ENCODE measurements around the gene SCN10A.

SCN10A gene

DNA sequence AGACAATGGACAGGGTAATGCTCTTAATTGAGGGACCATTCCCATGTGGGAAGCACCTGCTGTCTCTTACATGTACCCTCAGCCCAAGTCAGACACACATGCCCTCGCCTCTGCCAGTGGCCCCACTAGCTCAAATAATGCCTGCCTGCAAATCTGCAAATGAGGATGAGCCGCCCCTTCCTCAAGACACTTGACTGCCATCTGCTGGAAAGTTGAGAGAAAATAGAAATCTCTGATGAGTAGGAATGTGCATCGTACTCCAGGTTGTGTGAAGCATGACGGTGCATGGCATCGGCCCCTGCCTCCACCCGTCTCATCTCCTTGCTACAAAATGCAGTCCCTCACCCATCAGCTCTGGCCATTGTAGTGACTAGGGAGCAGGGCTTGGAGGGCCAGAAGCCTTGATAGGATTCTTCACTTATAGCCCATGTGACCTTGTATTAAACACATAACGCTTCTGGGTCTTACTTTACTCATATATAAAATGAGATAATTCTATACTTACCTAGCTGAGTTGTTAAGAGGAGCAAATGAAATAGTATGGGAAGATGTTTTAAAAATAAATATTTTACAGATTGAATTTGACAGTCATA lies 160.2 kb downstream of the SCN10A start:
- Histone ChIP-seq H2AFZ (ENCODE audit: low read depth, low read length, severe bottlenecking) (no peak overlapping the region), H3K9ac (ENCODE audit: low read length) (no peak overlapping the region), H4K20me1 (ENCODE audit: low read depth, low read length) (no peaks in the 10 kb centered on the region), H3K79me2 (ENCODE audit: insufficient read depth, low read length) (no peaks in the 10 kb centered on the region), H3K27me3 (ENCODE audit: low read length) (no peaks in the 10 kb centered on the region), H3K27ac (ENCODE audit: low read depth, low read length) (no peak overlapping the region), H3K4me3 (ENCODE audit: insufficient read depth, low read length, poor library complexity, severe bottlenecking) (no peak overlapping the region), H3K9me3 (ENCODE audit: insufficient read depth, low read length) (no peaks in the 10 kb centered on the region), H3K9me2 (replicated peaks; ENCODE audit: insufficient read depth, low read length) (no peaks in the 10 kb centered on the region), H3K36me3 (ENCODE audit: low read length) (no peaks in the 10 kb centered on the region), H3K4me2 (ENCODE audit: low read depth, low read length, poor library complexity, severe bottlenecking) (no peak overlapping the region), H3F3A (ENCODE audit: insufficient read depth) (no peaks in the 10 kb centered on the region)
- no peak for TF ChIP-seq EZH2phosphoT487 (conservative IDR thresholded peaks at IDR 0.05; ENCODE audit: low read length)
- TF ChIP-seq, protein P1, sequence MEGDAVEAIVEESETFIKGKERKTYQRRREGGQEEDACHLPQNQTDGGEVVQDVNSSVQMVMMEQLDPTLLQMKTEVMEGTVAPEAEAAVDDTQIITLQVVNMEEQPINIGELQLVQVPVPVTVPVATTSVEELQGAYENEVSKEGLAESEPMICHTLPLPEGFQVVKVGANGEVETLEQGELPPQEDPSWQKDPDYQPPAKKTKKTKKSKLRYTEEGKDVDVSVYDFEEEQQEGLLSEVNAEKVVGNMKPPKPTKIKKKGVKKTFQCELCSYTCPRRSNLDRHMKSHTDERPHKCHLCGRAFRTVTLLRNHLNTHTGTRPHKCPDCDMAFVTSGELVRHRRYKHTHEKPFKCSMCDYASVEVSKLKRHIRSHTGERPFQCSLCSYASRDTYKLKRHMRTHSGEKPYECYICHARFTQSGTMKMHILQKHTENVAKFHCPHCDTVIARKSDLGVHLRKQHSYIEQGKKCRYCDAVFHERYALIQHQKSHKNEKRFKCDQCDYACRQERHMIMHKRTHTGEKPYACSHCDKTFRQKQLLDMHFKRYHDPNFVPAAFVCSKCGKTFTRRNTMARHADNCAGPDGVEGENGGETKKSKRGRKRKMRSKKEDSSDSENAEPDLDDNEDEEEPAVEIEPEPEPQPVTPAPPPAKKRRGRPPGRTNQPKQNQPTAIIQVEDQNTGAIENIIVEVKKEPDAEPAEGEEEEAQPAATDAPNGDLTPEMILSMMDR (IDR thresholded peaks at IDR 0.05; ENCODE audit: insufficient read depth, low read length, poor library complexity, severe bottlenecking) = peak; percentile 47

DNA sequence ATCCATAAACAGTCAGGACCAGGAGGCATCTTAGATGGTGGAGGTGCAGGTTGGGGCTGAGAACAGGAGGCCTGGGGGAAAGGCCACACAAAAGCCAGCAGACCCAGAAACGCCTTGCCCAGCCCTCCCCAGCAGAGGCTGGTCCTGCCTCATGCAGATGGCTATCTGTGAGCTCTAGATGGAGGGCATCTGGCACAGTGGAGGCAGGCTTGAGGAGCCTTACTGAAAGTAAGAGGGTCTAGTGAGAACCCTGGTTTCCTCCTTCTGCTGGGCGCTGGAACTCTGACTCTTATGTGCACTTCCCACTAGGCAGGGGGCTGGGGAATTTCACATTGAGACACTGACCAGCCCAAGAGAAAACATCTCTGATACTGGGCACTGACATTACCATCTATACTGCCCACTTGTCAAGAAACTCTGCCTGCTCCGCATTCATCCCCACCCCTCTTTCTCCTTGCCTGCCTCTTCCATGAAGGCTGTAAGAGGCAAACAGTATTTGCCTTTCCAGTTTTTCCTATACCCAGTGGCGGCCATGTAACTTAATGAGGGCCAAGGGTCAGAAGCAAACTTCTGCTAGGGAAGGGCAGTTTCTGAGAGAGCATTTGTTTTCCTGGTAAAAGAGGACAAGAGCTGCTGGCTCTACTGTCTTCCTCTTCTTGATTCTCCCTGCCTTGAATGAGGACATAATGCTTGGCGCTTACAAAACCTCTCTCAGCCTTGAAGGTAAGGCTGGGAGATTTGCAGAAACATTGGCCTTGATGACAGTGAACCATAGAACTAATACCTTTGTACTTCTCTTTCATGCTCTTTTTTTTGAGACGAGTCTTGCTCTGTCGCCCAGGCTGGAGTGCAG lies 162.1 kb downstream of the SCN10A start:
- no peaks in the 10 kb centered on the region for H3K36me3 ChIP-seq (ENCODE audit: low read length)
- no peak overlapping the region for H3K9ac ChIP-seq (ENCODE audit: low read length)
- no peak overlapping the region for H2AFZ ChIP-seq (ENCODE audit: low read depth, low read length, severe bottlenecking)
- H3K9me3 ChIP-seq (ENCODE audit: insufficient read depth, low read length) = no peaks in the 10 kb centered on the region
- no peak overlapping the region for H3K4me3 ChIP-seq (ENCODE audit: insufficient read depth, low read length, poor library complexity, severe bottlenecking)
- no peaks in the 10 kb centered on the region for H3K27me3 ChIP-seq (ENCODE audit: low read length)
- H3F3A ChIP-seq (ENCODE audit: insufficient read depth) = no peaks in the 10 kb centered on the region
- no peaks in the 10 kb centered on the region for H3K79me2 ChIP-seq (ENCODE audit: insufficient read depth, low read length)
- no peak overlapping the region for H3K4me2 ChIP-seq (ENCODE audit: low read depth, low read length, poor library complexity, severe bottlenecking)
- no peaks in the 10 kb centered on the region for H4K20me1 ChIP-seq (ENCODE audit: low read depth, low read length)
- TF ChIP-seq, protein P1 (IDR thresholded peaks at IDR 0.05; ENCODE audit: insufficient read depth, low read length, poor library complexity, severe bottlenecking) = no peak
- no peak for TF ChIP-seq EZH2phosphoT487 (conservative IDR thresholded peaks at IDR 0.05; ENCODE audit: low read length)
- no peaks in the 10 kb centered on the region for H3K9me2 ChIP-seq (replicated peaks; ENCODE audit: insufficient read depth, low read length)
- H3K27ac ChIP-seq (ENCODE audit: low read depth, low read length) = no peak overlapping the region

- no peaks in the 10 kb centered on the region for H3K27me3 ChIP-seq (ENCODE audit: low read length)
- H3K9me2 ChIP-seq (replicated peaks; ENCODE audit: insufficient read depth, low read length) = no peaks in the 10 kb centered on the region
- H3K27ac ChIP-seq (ENCODE audit: low read depth, low read length) = no peak overlapping the region
- H3K79me2 ChIP-seq (ENCODE audit: insufficient read depth, low read length) = no peaks in the 10 kb centered on the region
- no peaks in the 10 kb centered on the region for H4K20me1 ChIP-seq (ENCODE audit: low read depth, low read length)
- H2AFZ ChIP-seq (ENCODE audit: low read depth, low read length, severe bottlenecking) = no peak overlapping the region
- no peaks in the 10 kb centered on the region for H3K9me3 ChIP-seq (ENCODE audit: insufficient read depth, low read length)
- no peak overlapping the region for H3K9ac ChIP-seq (ENCODE audit: low read length)
- H3K36me3 ChIP-seq (ENCODE audit: low read length) = no peaks in the 10 kb centered on the region
- H3F3A ChIP-seq (ENCODE audit: insufficient read depth) = no peaks in the 10 kb centered on the region
- no peak overlapping the region for H3K4me2 ChIP-seq (ENCODE audit: low read depth, low read length, poor library complexity, severe bottlenecking)
- H3K4me3 ChIP-seq (ENCODE audit: insufficient read depth, low read length, poor library complexity, severe bottlenecking) = no peak overlapping the region
- TF ChIP-seq, protein P1 (IDR thresholded peaks at IDR 0.05; ENCODE audit: insufficient read depth, low read length, poor library complexity, severe bottlenecking) = no peak
- no peak for TF ChIP-seq EZH2phosphoT487 (conservative IDR thresholded peaks at IDR 0.05; ENCODE audit: low read length)
These were observed 163.1 kb downstream of the SCN10A start for GRCh38 chr3:38652934-38653333.
